HG03039 (cell line): ENCODE results near the gene PBLD.

ENCODE experiments used
- ATAC-seq: cut with Tn5 transposase; IDR thresholded peaks from one replicate; pipeline ENCODE4 v1.9.1; 2021; ENCODE audit warnings: mild to moderate bottlenecking, moderate library complexity; ENCODE audit not compliant: unreplicated experiment

The PBLD gene

DNA sequence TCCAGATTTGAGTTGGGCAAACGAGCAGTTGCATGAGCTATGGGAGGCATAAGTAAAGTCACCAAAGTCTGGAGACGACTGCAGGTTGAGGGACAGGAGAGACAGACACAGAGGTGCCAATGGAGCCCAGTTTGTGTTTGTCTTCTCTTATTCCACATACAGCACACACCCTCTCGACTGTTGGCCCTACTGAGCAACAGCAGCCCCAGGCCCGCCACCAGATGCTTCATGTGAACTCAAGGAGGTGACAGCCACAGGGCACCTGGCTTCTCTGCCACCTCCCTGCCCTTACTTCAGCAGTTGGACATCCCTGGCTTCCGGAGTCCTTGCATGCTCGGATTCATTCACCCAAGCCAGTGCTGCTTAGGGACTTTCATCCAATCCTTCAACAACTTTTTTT, 94.4 kb downstream of the PBLD start:
- ATAC-seq: no peak

DNA sequence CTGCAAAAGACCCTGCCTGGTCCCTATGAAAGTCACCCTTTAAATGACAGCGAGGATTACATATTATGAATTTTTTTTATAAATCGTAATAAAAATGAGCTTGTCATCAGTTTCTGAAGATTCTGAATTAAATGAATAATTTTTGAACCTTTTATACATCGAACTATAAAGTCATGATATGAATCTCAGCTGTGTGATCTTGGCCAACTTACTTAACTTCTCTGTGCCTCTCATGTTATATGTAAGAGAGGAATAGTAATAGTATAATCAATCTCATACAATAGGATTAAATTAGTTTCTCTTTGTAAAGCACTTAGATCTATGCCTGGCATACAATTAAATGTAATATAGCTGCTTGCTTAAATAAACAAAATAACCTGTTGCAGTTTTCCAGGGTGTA, 95.6 kb downstream of the PBLD start:
- ATAC-seq: no peak

DNA sequence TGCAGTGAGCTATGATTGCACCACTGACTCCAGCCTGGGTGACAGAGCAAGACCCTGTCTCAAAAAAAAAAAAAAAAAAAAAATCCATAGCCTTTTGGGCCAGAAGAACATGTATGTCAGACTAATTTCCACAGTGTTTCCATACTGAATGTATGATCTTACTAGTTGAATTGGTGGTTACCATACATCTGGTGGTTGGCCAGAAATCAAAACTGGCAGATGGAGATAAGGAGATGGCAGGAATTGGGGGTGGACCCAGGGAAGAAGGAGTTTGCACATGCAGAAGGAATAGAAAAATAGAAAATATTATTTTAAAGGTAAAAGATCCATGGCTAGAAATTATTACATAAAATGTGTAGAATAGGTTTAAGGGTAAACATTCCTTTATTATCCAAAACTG, 97.1 kb downstream of the PBLD start:
- ATAC-seq: no peak

DNA sequence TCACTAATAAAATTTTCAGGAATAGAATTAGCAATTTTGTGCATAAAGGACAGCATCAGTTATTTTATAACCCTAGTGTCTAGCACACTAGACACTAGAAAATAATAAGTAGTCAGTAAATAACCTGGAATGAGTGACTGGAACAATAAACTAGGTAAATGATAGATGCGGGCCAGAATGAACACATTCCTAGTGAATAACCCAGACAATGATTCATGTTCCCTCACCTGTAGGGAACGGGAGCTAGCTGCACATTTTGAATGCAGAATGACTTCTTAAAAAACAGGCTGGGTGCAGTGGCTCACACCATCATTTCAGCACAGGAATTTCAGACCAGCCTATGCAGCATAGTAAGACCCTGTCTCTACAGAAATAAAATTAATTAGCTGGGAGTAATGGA, 97.6 kb downstream of the PBLD start:
- ATAC-seq: no peak

DNA sequence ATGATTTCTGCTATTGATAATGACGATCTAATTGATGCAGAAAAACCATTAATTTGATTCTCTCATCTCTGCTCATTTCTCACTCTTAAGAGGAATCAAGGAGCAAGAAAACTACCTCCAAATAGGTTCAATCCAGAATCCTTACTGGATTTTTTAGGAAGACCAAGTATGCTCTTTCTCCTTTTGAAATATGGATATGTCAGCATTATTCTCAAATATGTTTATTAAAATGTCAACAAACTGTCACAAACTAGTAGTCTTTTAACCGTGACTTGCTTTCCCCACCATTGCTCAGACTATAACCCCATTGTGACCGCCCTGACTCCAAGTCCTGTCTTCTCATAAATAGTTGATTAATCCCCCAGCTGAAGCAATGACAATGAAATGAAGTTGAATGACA, 99.7 kb downstream of the PBLD start:
- ATAC-seq: no peak
